Measurements from ENCODE around the gene ABO.

ABO gene

GRCh38 chr9:133315997-133316396, 41.0 kb upstream of the ABO start:
- no peak for DNase-seq (ENCODE audit: insufficient read length, low spot score)
- FAIRE-seq, result no peak
- no peak for TF ChIP-seq CTCF (IDR thresholded peaks at IDR 0.05; ENCODE audit: insufficient read depth, missing control alignments)

GRCh38 chr9:133309608-133310007, 34.6 kb upstream of the ABO start:
- DNase-seq (ENCODE audit: insufficient read length, low spot score), result no peak
- TF ChIP-seq CTCF (IDR thresholded peaks at IDR 0.05; ENCODE audit: insufficient read depth, missing control alignments), result no peak

GRCh38 chr9:133307301-133307700, 32.3 kb upstream of the ABO start:
- TF ChIP-seq CTCF (IDR thresholded peaks at IDR 0.05; ENCODE audit: insufficient read depth, missing control alignments), result no peak
- DNase-seq (ENCODE audit: insufficient read length, low spot score) (no peak), FAIRE-seq (no peak)

More at GRCh38 chr9:133309608-133310007, 34.6 kb upstream of the ABO start:
- no peak for FAIRE-seq

GRCh38 chr9:133306242-133307204, 31.5 kb upstream of the ABO start:
- TF ChIP-seq CTCF (IDR thresholded peaks at IDR 0.05; ENCODE audit: insufficient read depth, missing control alignments), result no peak
- FAIRE-seq (no peak), DNase-seq (ENCODE audit: insufficient read length, low spot score) (no peak)

GRCh38 chr9:133305731-133306130, 30.7 kb upstream of the ABO start:
- TF ChIP-seq CTCF (IDR thresholded peaks at IDR 0.05; ENCODE audit: insufficient read depth, missing control alignments), result no peak
- no peak for FAIRE-seq

GRCh38 chr9:133304477-133305377, 29.7 kb upstream of the ABO start:
- FAIRE-seq (no peak), DNase-seq (ENCODE audit: insufficient read length, low spot score) (no peak)
- TF ChIP-seq CTCF (IDR thresholded peaks at IDR 0.05; ENCODE audit: insufficient read depth, missing control alignments), result no peak

More at GRCh38 chr9:133305731-133306130, 30.7 kb upstream of the ABO start:
- no peak for DNase-seq (ENCODE audit: insufficient read length, low spot score)

Measured in D721Med (cell line).